BLaER1 treated with 17β-estradiol and CSF1 and Interleukin-3, amounts not matched to agents 10 nM and 100 nM (cell line): ENCODE results near the gene MUL1.

Source experiments
- H3K27ac ChIP-seq, 11 experiments: shearing (Covaris generic); formaldehyde crosslinking; 2 replicates each; pipeline ENCODE4 v1.8.1; 2022
- H3K27me3 ChIP-seq, 11 experiments: shearing (Covaris generic); formaldehyde crosslinking; 2 replicates each; pipeline ENCODE4 v1.8.1; 2022
- H3K36me3 ChIP-seq, 11 experiments: shearing (Covaris generic); formaldehyde crosslinking; 2 replicates each; pipeline ENCODE4 v1.8.1; 2022
- H3K4me1 ChIP-seq, 10 experiments: shearing (Covaris generic); formaldehyde crosslinking; 2 replicates each; pipeline ENCODE4 v1.8.1; 2022
- H3K4me2 ChIP-seq, 11 experiments: shearing (Covaris generic); formaldehyde crosslinking; 2 replicates each; pipeline ENCODE4 v1.8.1; 2022
- H3K4me3 ChIP-seq, 10 experiments: shearing (Covaris generic); formaldehyde crosslinking; 2 replicates each; pipeline ENCODE4 v1.8.1; 2022
- H3K9ac ChIP-seq, 11 experiments: shearing (Covaris generic); formaldehyde crosslinking; 2 replicates each; pipeline ENCODE4 v1.8.1; 2022
- H3K9me3 ChIP-seq, 11 experiments: shearing (Covaris generic); formaldehyde crosslinking; replicated peaks in 1 of 11; 2 replicates each; pipeline ENCODE4 v1.8.1; 2022
- H4K20me1 ChIP-seq, 11 experiments: shearing (Covaris generic); formaldehyde crosslinking; 2 replicates each; pipeline ENCODE4 v1.8.1; 2022
- Cebpa-rat ChIP-seq, 11 experiments: shearing (Covaris generic); IDR thresholded peaks; 2 replicates each; pipeline ENCODE4 v1.8.1; 2022

Gene MUL1

GRCh38 chr1:20474996-20475395, 33.0 kb downstream of the MUL1 start:
- H3K27ac ChIP-seq = no peak overlapping the region
- peaks cover 26 to 75% (median 60%) of the 10 kb centered on the region in 11 experiments for H3K27me3 ChIP-seq
- no peaks in the 10 kb centered on the region for H3K4me1 ChIP-seq
- H3K9me3 ChIP-seq = no peaks in the 10 kb centered on the region
- H3K36me3 ChIP-seq = no peaks in the 10 kb centered on the region
- peaks cover 0 to 3% (median 0%) of the 10 kb centered on the region in 11 experiments; a peak in 4 of 22 replicates for H4K20me1 ChIP-seq
- no peak overlapping the region for H3K4me3 ChIP-seq
- no peak overlapping the region for H3K9ac ChIP-seq
- H3K4me2 ChIP-seq = no peak overlapping the region
- no peak for TF ChIP-seq Cebpa-rat (IDR thresholded peaks at IDR 0.05)

- no peak overlapping the region for H3K27ac ChIP-seq
- no peaks in the 10 kb centered on the region for H3K4me1 ChIP-seq
- peaks cover 26 to 70% (median 55%) of the 10 kb centered on the region in 11 experiments for H3K27me3 ChIP-seq
- H3K4me2 ChIP-seq = no peak overlapping the region
- no peaks in the 10 kb centered on the region for H3K36me3 ChIP-seq
- no peak for TF ChIP-seq Cebpa-rat (IDR thresholded peaks at IDR 0.05)
- no peaks in the 10 kb centered on the region for H3K9me3 ChIP-seq
- H4K20me1 ChIP-seq = peaks cover 0 to 3% (median 0%) of the 10 kb centered on the region in 11 experiments; a peak in 4 of 22 replicates
- no peak overlapping the region for H3K9ac ChIP-seq
- no peak overlapping the region for H3K4me3 ChIP-seq
These were observed 33.5 kb downstream of the MUL1 start for GRCh38 chr1:20474333-20474975.

DNA sequence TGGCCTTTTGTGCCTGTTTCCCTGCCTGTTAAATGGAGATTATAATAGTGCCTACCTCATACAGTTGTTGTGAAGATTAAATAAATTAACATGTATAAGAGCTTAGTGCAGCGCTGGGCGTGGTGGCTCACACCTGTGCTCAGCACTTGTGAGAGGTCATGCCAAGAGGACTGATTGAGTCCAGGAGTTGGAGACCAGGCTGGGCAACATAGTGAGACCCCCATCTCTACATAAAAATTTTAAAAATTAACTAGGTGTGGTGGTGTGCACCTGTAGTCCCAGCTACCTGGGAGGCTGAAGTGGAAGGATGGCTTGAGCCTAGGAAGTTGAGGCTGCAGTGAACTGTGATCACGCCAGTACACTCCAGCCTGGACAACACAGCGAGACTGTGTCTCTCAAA, 34.1 kb downstream of the MUL1 start:
- H3K9ac ChIP-seq = no peak overlapping the region
- H3K27me3 ChIP-seq = peaks cover 26 to 65% (median 53%) of the 10 kb centered on the region in 11 experiments
- no peak overlapping the region for H3K27ac ChIP-seq
- no peak overlapping the region for H3K4me2 ChIP-seq
- no peaks in the 10 kb centered on the region for H3K9me3 ChIP-seq
- no peak overlapping the region for H3K4me3 ChIP-seq
- no peaks in the 10 kb centered on the region for H3K4me1 ChIP-seq
- TF ChIP-seq Cebpa-rat (IDR thresholded peaks at IDR 0.05) = no peak
- peaks cover 0 to 3% (median 0%) of the 10 kb centered on the region in 11 experiments; a peak in 4 of 22 replicates for H4K20me1 ChIP-seq
- no peaks in the 10 kb centered on the region for H3K36me3 ChIP-seq

GRCh38 chr1:20472860-20473711, 34.9 kb downstream of the MUL1 start:
- Histone ChIP-seq H4K20me1 (peaks cover 0 to 3% (median 0%) of the 10 kb centered on the region in 11 experiments; a peak in 4 of 22 replicates), H3K4me3 (no peak overlapping the region), H3K9me3 (no peaks in the 10 kb centered on the region), H3K4me1 (no peaks in the 10 kb centered on the region), H3K36me3 (no peaks in the 10 kb centered on the region), H3K4me2 (no peak overlapping the region), H3K9ac (no peak overlapping the region), H3K27me3 (peaks cover 26 to 59% (median 46%) of the 10 kb centered on the region in 11 experiments), H3K27ac (no peak overlapping the region)
- TF ChIP-seq Cebpa-rat (IDR thresholded peaks at IDR 0.05) = no peak

- H3K9ac ChIP-seq = no peak overlapping the region
- no peak overlapping the region for H3K27ac ChIP-seq
- no peaks in the 10 kb centered on the region for H3K36me3 ChIP-seq
- H3K4me3 ChIP-seq = no peak overlapping the region
- H4K20me1 ChIP-seq = peaks cover 0 to 3% (median 0%) of the 10 kb centered on the region in 11 experiments; a peak in 3 of 22 replicates
- H3K9me3 ChIP-seq = no peaks in the 10 kb centered on the region
- H3K27me3 ChIP-seq = peaks cover 20 to 49% (median 37%) of the 10 kb centered on the region in 11 experiments
- no peak for TF ChIP-seq Cebpa-rat (IDR thresholded peaks at IDR 0.05)
- no peak overlapping the region for H3K4me2 ChIP-seq
- no peaks in the 10 kb centered on the region for H3K4me1 ChIP-seq
These were observed 35.8 kb downstream of the MUL1 start for GRCh38 chr1:20472121-20472520.

DNA sequence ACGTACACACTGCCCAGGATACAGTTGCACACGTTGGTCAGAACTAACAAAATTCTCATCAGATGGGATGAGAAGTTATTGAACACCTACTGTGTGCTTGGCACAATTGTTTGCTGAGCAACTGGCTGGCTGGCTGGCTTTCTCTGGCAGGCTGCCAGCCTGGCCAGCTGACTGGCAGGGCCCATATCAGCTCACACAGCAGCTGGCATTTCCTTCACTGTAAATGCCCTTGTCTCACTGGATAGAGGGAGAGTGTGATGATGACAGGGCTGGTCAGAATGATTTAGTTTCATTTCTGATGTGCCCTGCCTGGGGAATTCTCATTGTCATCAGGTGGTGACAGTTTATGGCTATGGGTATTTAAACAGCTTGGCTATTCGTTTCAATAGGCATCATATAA, 37.8 kb downstream of the MUL1 start:
- Histone ChIP-seq H3K36me3 (no peaks in the 10 kb centered on the region), H3K4me3 (no peak overlapping the region), H3K4me1 (no peaks in the 10 kb centered on the region), H4K20me1 (peaks cover 0 to 3% (median 0%) of the 10 kb centered on the region in 11 experiments; a peak in 3 of 22 replicates), H3K9me3 (no peaks in the 10 kb centered on the region), H3K27ac (no peak overlapping the region), H3K4me2 (no peak overlapping the region), H3K9ac (no peak overlapping the region), H3K27me3 (peaks cover under 1 to 30% (median 18%) of the 10 kb centered on the region in 11 experiments; a peak in 13 of 22 replicates)
- TF ChIP-seq Cebpa-rat (IDR thresholded peaks at IDR 0.05) = no peak

DNA sequence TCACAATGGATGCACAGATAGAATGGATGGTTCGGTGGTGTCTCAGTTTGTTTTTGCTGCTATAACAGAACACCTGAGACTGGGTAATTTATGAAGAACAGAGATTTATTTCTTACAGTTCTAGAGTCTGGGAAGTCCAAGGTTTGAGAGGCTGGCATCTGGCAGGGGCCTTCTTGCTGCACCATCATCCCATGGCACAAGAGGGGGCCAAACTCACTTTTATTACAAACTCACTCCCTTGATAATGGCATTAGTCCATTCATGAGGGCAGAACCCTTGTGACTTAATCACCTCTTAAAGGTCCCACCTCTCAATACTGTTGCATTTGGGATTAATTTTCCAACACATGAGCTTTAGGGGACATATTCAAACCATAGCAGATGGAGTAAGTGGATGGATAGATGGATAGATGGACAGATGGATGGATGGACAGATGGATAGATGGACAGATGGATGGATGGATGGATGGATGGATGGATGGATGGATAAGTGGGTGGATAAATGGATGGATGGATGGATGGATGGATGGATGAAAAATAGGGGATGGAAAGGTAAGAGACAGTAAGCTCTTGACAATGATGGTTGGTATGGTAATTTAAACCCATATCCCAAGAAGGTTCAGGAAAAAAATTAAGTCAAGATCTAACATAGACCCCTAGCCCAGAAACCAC, 38.4 kb downstream of the MUL1 start:
- no peak overlapping the region for H3K9ac ChIP-seq
- H3K4me3 ChIP-seq = no peak overlapping the region
- no peaks in the 10 kb centered on the region for H3K36me3 ChIP-seq
- H3K4me1 ChIP-seq = no peaks in the 10 kb centered on the region
- no peaks in the 10 kb centered on the region for H3K9me3 ChIP-seq
- no peak overlapping the region for H3K27ac ChIP-seq
- peaks cover 0 to 2% (median 0%) of the 10 kb centered on the region in 11 experiments; a peak in 3 of 22 replicates for H4K20me1 ChIP-seq
- no peak overlapping the region for H3K4me2 ChIP-seq
- peaks cover 0 to 23% (median 12%) of the 10 kb centered on the region in 11 experiments; a peak in 11 of 22 replicates for H3K27me3 ChIP-seq
- TF ChIP-seq Cebpa-rat (IDR thresholded peaks at IDR 0.05) = no peak

GRCh38 chr1:20466273-20466672, 41.7 kb downstream of the MUL1 start:
- H4K20me1 ChIP-seq = no peaks in the 10 kb centered on the region
- no peaks in the 10 kb centered on the region for H3K36me3 ChIP-seq
- H3K9me3 ChIP-seq = peaks cover 6 to 15% (median 8%) of the 10 kb centered on the region in 11 experiments; a peak in 21 of 22 replicates
- H3K4me3 ChIP-seq = no peak overlapping the region
- H3K27me3 ChIP-seq = no peaks in the 10 kb centered on the region
- TF ChIP-seq Cebpa-rat (IDR thresholded peaks at IDR 0.05) = no peak
- H3K4me2 ChIP-seq = no peak overlapping the region
- no peak overlapping the region for H3K27ac ChIP-seq
- H3K4me1 ChIP-seq = no peaks in the 10 kb centered on the region
- H3K9ac ChIP-seq = no peak overlapping the region

DNA sequence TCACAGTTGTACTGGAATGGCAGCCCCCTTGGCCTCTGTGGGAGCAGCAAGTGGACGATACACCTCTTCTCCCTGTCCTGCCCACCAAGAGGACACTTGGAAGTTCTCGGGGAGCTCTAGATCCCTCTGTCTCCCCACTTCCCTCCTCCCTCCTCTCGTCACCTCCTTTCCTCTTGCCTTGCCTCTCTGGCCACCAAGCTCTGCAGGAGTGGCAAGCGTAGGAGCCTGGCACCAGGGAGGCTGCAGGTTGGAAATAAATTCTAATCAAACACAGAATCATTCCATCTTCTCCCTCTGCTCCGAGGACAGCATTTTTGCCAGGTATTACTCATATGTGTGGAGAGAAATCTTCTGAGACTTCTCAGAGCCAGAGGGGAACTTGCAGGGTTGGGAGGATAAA, 42.8 kb downstream of the MUL1 start:
- Histone ChIP-seq H3K4me1 (no peaks in the 10 kb centered on the region), H4K20me1 (no peaks in the 10 kb centered on the region), H3K9me3 (peaks cover 6 to 15% (median 8%) of the 10 kb centered on the region in 11 experiments; a peak in 21 of 22 replicates), H3K36me3 (no peaks in the 10 kb centered on the region), H3K4me2 (no peak overlapping the region), H3K9ac (no peak overlapping the region), H3K27ac (no peak overlapping the region), H3K27me3 (no peaks in the 10 kb centered on the region), H3K4me3 (no peak overlapping the region)
- no peak for TF ChIP-seq Cebpa-rat (IDR thresholded peaks at IDR 0.05)
